ENCODE data around the gene KIAA1217.

The KIAA1217 gene

GRCh38 chr10:24367688-24368087 is 158.8 kb downstream of the KIAA1217 start:
- DNase-seq (ENCODE audit: low read depth in 2 of 2), result no peak

- no peak for DNase-seq (ENCODE audit: low read depth in 2 of 2)
These were observed 161.9 kb downstream of the KIAA1217 start for GRCh38 chr10:24370877-24371276.

- DNase-seq (ENCODE audit: low read depth in 2 of 2), result no peak
These were observed 162.5 kb downstream of the KIAA1217 start for GRCh38 chr10:24371396-24371795.

GRCh38 chr10:24374134-24374915 is 165.4 kb downstream of the KIAA1217 start:
- no peak for DNase-seq (ENCODE audit: low read depth in 2 of 2)

- no peak for DNase-seq (ENCODE audit: low read depth in 2 of 2)
These were observed 166.6 kb downstream of the KIAA1217 start for GRCh38 chr10:24375510-24375909.

GRCh38 chr10:24376731-24377130 is 167.8 kb downstream of the KIAA1217 start:
- no peak for DNase-seq (ENCODE audit: low read depth in 2 of 2)

GRCh38 chr10:24378126-24378920 is 169.4 kb downstream of the KIAA1217 start:
- no peak for DNase-seq (ENCODE audit: low read depth in 2 of 2)

- no peak for DNase-seq (ENCODE audit: low read depth in 2 of 2)
These were observed 172.5 kb downstream of the KIAA1217 start for GRCh38 chr10:24381235-24382010.

- DNase-seq (ENCODE audit: low read depth in 2 of 2), result no peak
These were observed 173.1 kb downstream of the KIAA1217 start for GRCh38 chr10:24382045-24382444.

GRCh38 chr10:24382596-24382978 is 173.6 kb downstream of the KIAA1217 start:
- DNase-seq (ENCODE audit: low read depth in 2 of 2), result no peak

GRCh38 chr10:24382979-24383663 is 174.2 kb downstream of the KIAA1217 start:
- no peak for DNase-seq (ENCODE audit: low read depth in 2 of 2)

- no peak for DNase-seq (ENCODE audit: low read depth in 2 of 2)
These were observed 174.8 kb downstream of the KIAA1217 start for GRCh38 chr10:24383681-24384106.

GRCh38 chr10:24384954-24385353 is 176.0 kb downstream of the KIAA1217 start:
- no peak for DNase-seq (ENCODE audit: low read depth in 2 of 2)

- DNase-seq (ENCODE audit: low read depth in 2 of 2), result no peak
These were observed 176.8 kb downstream of the KIAA1217 start for GRCh38 chr10:24385776-24386175.

GRCh38 chr10:24390146-24390700 is 181.3 kb downstream of the KIAA1217 start:
- no peak for DNase-seq (ENCODE audit: low read depth in 2 of 2)

GRCh38 chr10:24390746-24391145 is 181.8 kb downstream of the KIAA1217 start:
- no peak for DNase-seq (ENCODE audit: low read depth in 2 of 2)

GRCh38 chr10:24393201-24393600 is 184.3 kb downstream of the KIAA1217 start:
- DNase-seq (ENCODE audit: low read depth in 2 of 2), result no peak

- no peak for DNase-seq (ENCODE audit: low read depth in 2 of 2)
These were observed 185.7 kb downstream of the KIAA1217 start for GRCh38 chr10:24394461-24395190.

- no peak for DNase-seq (ENCODE audit: low read depth in 2 of 2)
These were observed 187.5 kb downstream of the KIAA1217 start for GRCh38 chr10:24396396-24396795.

GRCh38 chr10:24397662-24398061 is 188.7 kb downstream of the KIAA1217 start:
- no peak for DNase-seq (ENCODE audit: low read depth in 2 of 2)

GRCh38 chr10:24404567-24404966 is 195.6 kb downstream of the KIAA1217 start:
- DNase-seq (ENCODE audit: low read depth in 2 of 2), result no peak
